PFSK-1 (cell line): ENCODE results near the gene NEDD4L.

Experiments
- FOXP2 ChIP-seq: optimal IDR thresholded peaks from 2 replicates; pipeline ENCODE3; 2011; ENCODE audit warnings: borderline replicate concordance, control low read depth, inconsistent platforms; ENCODE audit not compliant: insufficient read depth; ENCODE audit errors: extremely low read length, extremely low read depth
- POLR2AphosphoS5 ChIP-seq: IDR thresholded peaks from 2 replicates; pipeline ENCODE4 v1.6.1; 2012; ENCODE audit warnings: low read depth, mild to moderate bottlenecking, control low read depth, low read length, moderate library complexity
- REST ChIP-seq, 2 experiments: IDR thresholded peaks; 2 replicates each; pipeline versions ENCODE4 v1.6.1 to v1.8.0; 2011 to 2012; ENCODE audit warnings: low read depth in 2 of 2, low read length in 2 of 2, control low read depth in 1 of 2, inconsistent platforms in 1 of 2, mild to moderate bottlenecking in 1 of 2, moderate library complexity in 1 of 2; ENCODE audit not compliant: insufficient read depth in 1 of 2
- SIN3A ChIP-seq: IDR thresholded peaks from 2 replicates; pipeline ENCODE4 v1.6.1; 2012; ENCODE audit warnings: mild to moderate bottlenecking, low read length, moderate library complexity, borderline replicate concordance; ENCODE audit not compliant: insufficient read depth
- TAF1 ChIP-seq: IDR thresholded peaks from 2 replicates; pipeline ENCODE4 v1.6.1; 2012; ENCODE audit warnings: low read length, control low read depth, borderline replicate concordance; ENCODE audit not compliant: insufficient read depth

The NEDD4L gene

GRCh38 chr18:58344861-58345463 is 300.9 kb downstream of the NEDD4L start:
- TF ChIP-seq REST (IDR thresholded peaks at IDR 0.05; ENCODE audit: insufficient read depth in 1 of 2, low read depth in 2 of 2, low read length in 2 of 2) (no peak), POLR2AphosphoS5 (no peak), FOXP2 (no peak), TAF1 (no peak), SIN3A (no peak)

- TF ChIP-seq SIN3A = no peak
- TF ChIP-seq REST (IDR thresholded peaks at IDR 0.05; ENCODE audit: insufficient read depth in 1 of 2, low read depth in 2 of 2, low read length in 2 of 2) = no peak
- TF ChIP-seq POLR2AphosphoS5 = no peak
- no peak for TF ChIP-seq FOXP2
- no peak for TF ChIP-seq TAF1
Observed at GRCh38 chr18:58345875-58346274, 301.8 kb downstream of the NEDD4L start.

- TF ChIP-seq REST (IDR thresholded peaks at IDR 0.05; ENCODE audit: insufficient read depth in 1 of 2, low read depth in 2 of 2, low read length in 2 of 2) = no peak
- no peak for TF ChIP-seq FOXP2
- TF ChIP-seq SIN3A = no peak
- no peak for TF ChIP-seq TAF1
- no peak for TF ChIP-seq POLR2AphosphoS5
Observed at GRCh38 chr18:58347135-58347534, 303.1 kb downstream of the NEDD4L start.

GRCh38 chr18:58348517-58348916 is 304.5 kb downstream of the NEDD4L start:
- TF ChIP-seq TAF1 = no peak
- TF ChIP-seq FOXP2 = no peak
- TF ChIP-seq POLR2AphosphoS5 = no peak
- no peak for TF ChIP-seq REST (IDR thresholded peaks at IDR 0.05; ENCODE audit: insufficient read depth in 1 of 2, low read depth in 2 of 2, low read length in 2 of 2)
- no peak for TF ChIP-seq SIN3A

GRCh38 chr18:58348951-58349350 is 304.9 kb downstream of the NEDD4L start:
- no peak for TF ChIP-seq TAF1
- TF ChIP-seq REST (IDR thresholded peaks at IDR 0.05; ENCODE audit: insufficient read depth in 1 of 2, low read depth in 2 of 2, low read length in 2 of 2) = no peak
- TF ChIP-seq FOXP2 = no peak
- TF ChIP-seq SIN3A = no peak
- no peak for TF ChIP-seq POLR2AphosphoS5
